ENCODE data around the gene CDH24.
A peak's percentile ranks its signal among the peaks of the same experiment; 100 is the strongest.

The CDH24 gene

DNA sequence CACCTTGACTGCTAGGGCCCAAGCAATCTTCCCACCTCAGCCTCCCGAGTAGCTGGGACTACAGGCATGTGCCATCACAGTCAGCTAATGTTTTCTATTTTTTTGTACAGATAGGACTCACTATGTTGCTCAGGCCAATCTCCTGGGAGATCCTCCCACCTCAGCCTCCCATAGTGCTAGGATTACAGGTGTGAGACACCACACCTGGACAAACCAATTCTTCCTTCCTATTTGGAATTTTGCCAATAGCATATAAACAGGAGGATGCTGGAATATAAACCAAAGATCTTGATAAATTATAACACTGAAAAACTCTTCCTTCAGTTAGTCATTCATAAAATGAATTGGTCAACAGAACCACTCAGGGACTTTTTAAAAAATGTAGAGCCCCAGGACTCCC, 29.2 kb upstream of the CDH24 start:
- Histone ChIP-seq H3K4me2 (ENCODE audit: low read length) (no peak overlapping the region), H3K27me3 (ENCODE audit: control insufficient read depth, insufficient read depth, low read length) (no peaks in the 10 kb centered on the region), H3K36me3 (ENCODE audit: insufficient read depth, low read length) (peaks cover 75% of the 10 kb centered on the region), H3K9ac (ENCODE audit: low read depth, low read length) (no peak overlapping the region), H3K4me1 (ENCODE audit: control insufficient read depth, insufficient read depth, low read length) (no peaks in the 10 kb centered on the region), H3K4me3 (ENCODE audit: low read length) (no peak overlapping the region), H3K9me3 (replicated peaks; ENCODE audit: low read length) (no peaks in the 10 kb centered on the region)

DNA sequence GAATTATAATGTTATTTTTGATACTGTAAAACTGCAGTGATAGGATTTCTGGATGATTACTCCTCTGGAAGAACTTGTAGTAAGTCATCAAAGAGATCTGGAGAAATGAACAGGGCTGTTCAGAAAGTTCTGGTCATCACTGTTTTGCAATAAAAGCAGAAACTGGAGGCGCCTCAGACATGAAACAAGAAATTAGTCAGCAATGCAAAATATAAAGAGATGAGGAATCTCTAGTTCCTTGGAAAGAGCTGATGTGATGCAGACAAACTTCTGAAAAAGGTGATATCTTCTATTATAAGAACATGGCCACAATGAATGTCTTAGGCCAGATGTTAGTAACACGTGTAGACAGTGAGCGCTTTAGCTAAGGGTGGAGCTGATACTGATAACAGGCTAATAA, 28.1 kb upstream of the CDH24 start:
- Histone ChIP-seq H3K4me2 (ENCODE audit: low read length) (no peak overlapping the region), H3K4me3 (ENCODE audit: low read length) (no peak overlapping the region), H3K4me1 (ENCODE audit: control insufficient read depth, insufficient read depth, low read length) (peaks cover 10% of the 10 kb centered on the region), H3K9me3 (replicated peaks; ENCODE audit: low read length) (no peaks in the 10 kb centered on the region), H3K27me3 (ENCODE audit: control insufficient read depth, insufficient read depth, low read length) (no peaks in the 10 kb centered on the region), H3K36me3 (ENCODE audit: insufficient read depth, low read length) (peaks cover 81% of the 10 kb centered on the region), H3K9ac (ENCODE audit: low read depth, low read length) (no peak overlapping the region)

DNA sequence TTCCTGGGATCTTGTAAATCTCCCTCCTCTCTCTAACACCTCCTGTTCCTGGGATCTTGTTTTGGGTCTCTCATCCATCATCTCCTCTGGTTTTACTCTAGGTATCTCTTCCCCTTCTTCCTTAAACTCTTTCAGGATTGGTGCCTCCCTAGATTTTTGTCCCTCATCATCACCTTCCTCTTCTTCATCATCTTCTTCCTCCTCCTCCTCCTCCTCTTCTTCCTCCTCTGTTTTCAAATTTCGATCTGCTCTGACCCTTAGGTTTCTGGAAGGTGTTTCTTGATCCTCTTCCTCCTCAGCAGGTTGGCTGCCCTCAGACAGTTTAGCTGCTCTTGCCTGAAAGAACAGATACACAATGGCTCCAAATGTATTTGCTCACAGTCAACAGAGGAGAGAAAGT, 23.2 kb upstream of the CDH24 start:
- no peak overlapping the region for H3K4me2 ChIP-seq (ENCODE audit: low read length)
- H3K4me1 ChIP-seq (ENCODE audit: control insufficient read depth, insufficient read depth, low read length): peaks cover 39% of the 10 kb centered on the region
- H3K9me3 ChIP-seq (replicated peaks; ENCODE audit: low read length): no peaks in the 10 kb centered on the region
- no peaks in the 10 kb centered on the region for H3K27me3 ChIP-seq (ENCODE audit: control insufficient read depth, insufficient read depth, low read length)
- peaks cover 76% of the 10 kb centered on the region for H3K36me3 ChIP-seq (ENCODE audit: insufficient read depth, low read length)
- peak overlapping the region; percentile 11 for H3K9ac ChIP-seq (ENCODE audit: low read depth, low read length)
- no peak overlapping the region for H3K4me3 ChIP-seq (ENCODE audit: low read length)

DNA sequence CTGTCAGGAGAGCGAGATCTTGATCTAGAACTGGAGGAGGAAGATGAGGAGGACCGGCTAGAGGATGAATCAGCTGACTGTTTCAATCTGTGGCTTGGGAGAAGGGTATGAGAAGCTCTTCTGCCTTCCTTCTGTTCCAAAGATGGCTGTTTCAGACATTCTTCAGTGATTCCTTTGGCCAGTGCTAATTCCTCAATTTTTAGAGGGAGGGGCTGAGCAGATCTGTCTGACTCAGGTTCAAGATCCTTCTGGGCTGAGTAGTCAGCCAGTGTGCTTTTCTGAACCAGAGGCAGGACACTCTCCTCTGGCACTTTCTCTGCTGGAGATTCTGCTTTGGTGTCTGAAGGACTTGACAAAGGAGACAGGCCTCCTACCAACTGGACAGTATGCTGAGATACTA, 22.4 kb upstream of the CDH24 start:
- H3K4me2 ChIP-seq (ENCODE audit: low read length): peak overlapping the region; percentile 60
- H3K4me1 ChIP-seq (ENCODE audit: control insufficient read depth, insufficient read depth, low read length): peaks cover 39% of the 10 kb centered on the region
- H3K9ac ChIP-seq (ENCODE audit: low read depth, low read length): peak overlapping the region; percentile 75
- H3K36me3 ChIP-seq (ENCODE audit: insufficient read depth, low read length): peaks cover 76% of the 10 kb centered on the region
- no peaks in the 10 kb centered on the region for H3K27me3 ChIP-seq (ENCODE audit: control insufficient read depth, insufficient read depth, low read length)
- peak overlapping the region; percentile 5 for H3K4me3 ChIP-seq (ENCODE audit: low read length)
- no peaks in the 10 kb centered on the region for H3K9me3 ChIP-seq (replicated peaks; ENCODE audit: low read length)

DNA sequence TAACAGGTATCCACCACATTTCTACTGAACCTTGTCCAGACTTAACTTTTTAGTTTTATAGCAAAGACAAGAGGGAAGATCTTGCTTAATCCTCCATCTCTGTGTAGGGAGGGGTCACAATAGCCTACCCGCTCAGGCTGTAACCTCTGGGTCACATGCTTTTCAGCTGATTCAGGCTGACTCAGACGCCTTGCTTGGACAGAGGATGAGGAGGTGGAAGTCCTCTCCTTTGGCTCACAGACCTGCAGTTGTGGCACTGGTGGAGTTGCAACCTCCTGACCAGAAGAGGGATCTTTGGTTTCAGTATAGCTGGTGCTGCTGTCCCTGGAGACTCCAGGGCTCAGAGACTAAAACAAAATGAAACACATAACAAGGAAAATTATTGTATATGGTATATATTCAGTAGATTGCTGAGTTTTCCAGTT, 21.4 kb upstream of the CDH24 start:
- Histone ChIP-seq H3K36me3 (ENCODE audit: insufficient read depth, low read length) (peaks cover 82% of the 10 kb centered on the region), H3K4me2 (ENCODE audit: low read length) (peak overlapping the region; percentile 63), H3K9ac (ENCODE audit: low read depth, low read length) (peak overlapping the region; percentile 75), H3K4me1 (ENCODE audit: control insufficient read depth, insufficient read depth, low read length) (peaks cover 39% of the 10 kb centered on the region), H3K4me3 (ENCODE audit: low read length) (peak overlapping the region; percentile 24), H3K27me3 (ENCODE audit: control insufficient read depth, insufficient read depth, low read length) (no peaks in the 10 kb centered on the region), H3K9me3 (replicated peaks; ENCODE audit: low read length) (no peaks in the 10 kb centered on the region)

DNA sequence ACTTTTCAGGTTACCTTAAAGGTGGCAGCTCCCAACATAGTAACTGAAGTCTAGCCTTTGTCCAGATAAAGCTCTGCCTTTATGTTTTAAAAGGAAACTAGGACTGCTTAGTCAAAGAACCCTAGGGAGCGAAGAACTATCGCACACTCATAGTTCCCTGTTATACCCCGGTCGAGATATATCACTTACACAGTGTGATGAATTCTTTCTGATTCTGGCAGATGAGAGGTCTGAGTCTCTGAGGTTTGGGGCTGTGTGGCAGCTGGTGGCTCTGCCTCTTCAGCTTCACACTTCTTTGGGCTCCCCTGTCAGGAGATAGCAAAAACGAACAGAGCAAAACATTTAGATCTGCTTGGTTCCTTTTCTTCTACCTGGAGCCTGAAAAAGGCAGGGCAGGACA, 20.6 kb upstream of the CDH24 start:
- Histone ChIP-seq H3K4me2 (ENCODE audit: low read length) (peak overlapping the region; percentile 63), H3K27me3 (ENCODE audit: control insufficient read depth, insufficient read depth, low read length) (no peaks in the 10 kb centered on the region), H3K9ac (ENCODE audit: low read depth, low read length) (peak overlapping the region; percentile 75), H3K36me3 (ENCODE audit: insufficient read depth, low read length) (peaks cover 82% of the 10 kb centered on the region), H3K4me3 (ENCODE audit: low read length) (peak overlapping the region; percentile 17), H3K9me3 (replicated peaks; ENCODE audit: low read length) (no peaks in the 10 kb centered on the region), H3K4me1 (ENCODE audit: control insufficient read depth, insufficient read depth, low read length) (peaks cover 39% of the 10 kb centered on the region)

DNA sequence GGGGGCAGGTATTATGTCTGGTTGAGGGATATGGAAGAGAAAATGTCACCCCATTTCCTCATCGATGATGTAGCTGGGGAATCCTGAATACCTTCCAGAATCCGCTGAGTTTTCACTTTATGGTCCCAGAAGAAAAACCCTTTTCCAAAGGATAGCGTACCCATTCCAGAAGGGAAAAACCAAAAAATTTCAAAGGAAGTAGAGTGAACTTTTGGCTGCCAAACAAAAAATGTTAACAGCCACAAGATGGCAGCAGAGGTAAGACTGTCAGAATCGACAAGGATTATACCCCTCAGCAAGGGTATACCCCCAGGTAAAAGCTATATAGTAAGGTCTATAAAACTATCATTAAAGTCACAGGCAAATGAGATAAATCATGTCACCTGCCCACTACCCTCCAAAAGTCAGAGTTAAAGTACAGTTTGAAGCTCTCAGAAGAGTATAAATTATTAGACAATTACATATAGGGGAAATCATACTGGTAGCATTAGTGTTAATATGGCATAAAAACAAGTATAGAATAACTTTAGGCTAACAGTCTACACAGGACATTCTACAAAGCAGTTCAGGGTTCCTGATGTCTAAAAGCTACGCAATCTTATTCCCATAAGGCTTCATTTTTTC, 19.6 kb upstream of the CDH24 start:
- Histone ChIP-seq H3K4me2 (ENCODE audit: low read length) (no peak overlapping the region), H3K9me3 (replicated peaks; ENCODE audit: low read length) (no peaks in the 10 kb centered on the region), H3K9ac (ENCODE audit: low read depth, low read length) (no peak overlapping the region), H3K27me3 (ENCODE audit: control insufficient read depth, insufficient read depth, low read length) (no peaks in the 10 kb centered on the region), H3K4me3 (ENCODE audit: low read length) (no peak overlapping the region), H3K4me1 (ENCODE audit: control insufficient read depth, insufficient read depth, low read length) (peaks cover 45% of the 10 kb centered on the region), H3K36me3 (ENCODE audit: insufficient read depth, low read length) (peaks cover 88% of the 10 kb centered on the region)

DNA sequence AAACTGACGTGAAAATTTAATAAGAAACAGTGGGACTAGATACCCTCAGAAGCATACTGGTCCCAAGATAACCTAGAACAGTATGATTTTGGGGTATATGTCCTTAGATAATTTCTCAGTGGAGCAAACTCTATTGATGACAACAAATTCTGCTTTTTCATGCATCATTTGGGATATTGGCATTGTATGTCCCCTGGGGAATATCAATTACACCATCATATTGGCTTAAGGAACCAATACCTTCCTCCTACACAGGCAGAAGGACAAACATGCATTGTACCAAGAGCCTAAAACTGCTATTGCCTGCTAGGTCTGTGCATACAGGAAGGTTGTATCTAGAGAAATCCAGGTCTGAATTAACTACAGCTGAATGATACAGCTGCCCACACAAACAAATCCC, 17.6 kb upstream of the CDH24 start:
- no peaks in the 10 kb centered on the region for H3K27me3 ChIP-seq (ENCODE audit: control insufficient read depth, insufficient read depth, low read length)
- H3K4me2 ChIP-seq (ENCODE audit: low read length): no peak overlapping the region
- H3K9ac ChIP-seq (ENCODE audit: low read depth, low read length): no peak overlapping the region
- H3K4me3 ChIP-seq (ENCODE audit: low read length): no peak overlapping the region
- peaks cover 68% of the 10 kb centered on the region for H3K36me3 ChIP-seq (ENCODE audit: insufficient read depth, low read length)
- H3K4me1 ChIP-seq (ENCODE audit: control insufficient read depth, insufficient read depth, low read length): peaks cover 41% of the 10 kb centered on the region
- no peaks in the 10 kb centered on the region for H3K9me3 ChIP-seq (replicated peaks; ENCODE audit: low read length)

DNA sequence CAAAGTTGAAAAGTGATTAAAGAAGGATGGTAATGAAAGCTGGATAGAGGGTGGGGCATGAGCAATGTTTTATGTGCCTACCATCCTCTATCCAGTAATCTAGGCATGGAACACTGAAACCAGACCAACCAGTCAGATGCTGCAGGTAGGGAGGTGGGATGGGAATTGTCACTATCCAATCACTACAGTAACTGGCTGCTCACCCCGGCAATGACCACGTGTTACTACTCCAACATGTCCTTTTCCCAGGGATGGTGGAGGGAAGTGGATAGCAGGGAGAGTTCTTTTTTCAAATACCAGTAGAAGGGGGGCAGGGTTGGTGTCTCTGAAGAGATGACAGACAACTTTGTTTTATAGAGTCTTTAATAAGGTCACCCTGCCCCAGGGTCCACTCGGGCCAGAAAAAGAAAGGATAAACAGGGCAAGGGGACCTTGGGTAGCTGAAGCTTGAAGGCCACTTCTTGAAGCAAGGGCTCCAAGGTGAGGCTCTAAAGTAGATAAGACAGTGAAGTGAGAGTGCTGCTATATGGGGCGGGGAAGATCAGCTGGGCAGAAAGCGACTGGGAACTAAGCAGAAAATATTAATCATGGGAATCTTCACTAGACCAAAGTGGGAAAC, 14.7 kb upstream of the CDH24 start:
- Histone ChIP-seq H3K4me3 (ENCODE audit: low read length) (peak overlapping the region; percentile 29), H3K4me1 (ENCODE audit: control insufficient read depth, insufficient read depth, low read length) (peaks cover 37% of the 10 kb centered on the region), H3K4me2 (ENCODE audit: low read length) (peak overlapping the region; percentile 91), H3K9ac (ENCODE audit: low read depth, low read length) (peak overlapping the region; percentile 97), H3K36me3 (ENCODE audit: insufficient read depth, low read length) (peaks cover 58% of the 10 kb centered on the region), H3K27me3 (ENCODE audit: control insufficient read depth, insufficient read depth, low read length) (no peaks in the 10 kb centered on the region), H3K9me3 (replicated peaks; ENCODE audit: low read length) (no peaks in the 10 kb centered on the region)

DNA sequence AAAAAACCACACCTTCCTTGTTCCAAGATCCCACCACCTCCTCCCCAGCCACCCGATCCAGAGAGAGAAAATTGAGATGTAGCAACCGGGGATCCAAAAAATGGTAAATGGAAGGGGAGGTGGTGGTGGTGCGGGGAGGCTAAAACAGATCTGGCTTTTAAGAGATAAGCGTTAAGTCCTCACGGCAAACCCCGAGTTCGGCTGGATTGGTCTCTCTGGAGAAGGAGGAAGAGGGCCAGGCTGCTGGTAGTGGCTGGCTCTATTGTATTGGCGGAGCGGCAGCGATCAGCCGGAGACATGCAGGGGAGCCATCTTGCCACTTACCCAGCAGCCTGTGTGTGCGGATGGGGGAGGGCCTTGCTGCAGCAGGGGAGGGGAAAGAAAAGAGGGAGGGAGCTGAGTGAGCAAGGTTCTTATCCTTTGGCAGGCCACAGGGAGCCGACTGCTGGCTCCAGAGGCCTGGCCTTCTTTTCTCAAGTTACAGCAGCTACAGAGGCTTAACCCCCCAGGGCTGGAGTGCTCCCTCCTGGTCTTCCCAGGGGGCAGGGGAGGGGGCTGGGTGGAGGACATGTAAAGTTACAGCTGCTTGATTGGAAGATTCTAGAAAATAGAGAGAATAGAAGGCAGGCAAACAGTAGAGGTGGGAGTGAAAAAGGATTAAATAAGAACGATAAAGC, 14.1 kb upstream of the CDH24 start:
- peaks cover 37% of the 10 kb centered on the region for H3K4me1 ChIP-seq (ENCODE audit: control insufficient read depth, insufficient read depth, low read length)
- H3K36me3 ChIP-seq (ENCODE audit: insufficient read depth, low read length): peaks cover 58% of the 10 kb centered on the region
- H3K9ac ChIP-seq (ENCODE audit: low read depth, low read length): peak overlapping the region; percentile 97
- no peaks in the 10 kb centered on the region for H3K27me3 ChIP-seq (ENCODE audit: control insufficient read depth, insufficient read depth, low read length)
- H3K4me2 ChIP-seq (ENCODE audit: low read length): peak overlapping the region; percentile 91
- H3K9me3 ChIP-seq (replicated peaks; ENCODE audit: low read length): no peaks in the 10 kb centered on the region
- H3K4me3 ChIP-seq (ENCODE audit: low read length): peak overlapping the region; percentile 92

DNA sequence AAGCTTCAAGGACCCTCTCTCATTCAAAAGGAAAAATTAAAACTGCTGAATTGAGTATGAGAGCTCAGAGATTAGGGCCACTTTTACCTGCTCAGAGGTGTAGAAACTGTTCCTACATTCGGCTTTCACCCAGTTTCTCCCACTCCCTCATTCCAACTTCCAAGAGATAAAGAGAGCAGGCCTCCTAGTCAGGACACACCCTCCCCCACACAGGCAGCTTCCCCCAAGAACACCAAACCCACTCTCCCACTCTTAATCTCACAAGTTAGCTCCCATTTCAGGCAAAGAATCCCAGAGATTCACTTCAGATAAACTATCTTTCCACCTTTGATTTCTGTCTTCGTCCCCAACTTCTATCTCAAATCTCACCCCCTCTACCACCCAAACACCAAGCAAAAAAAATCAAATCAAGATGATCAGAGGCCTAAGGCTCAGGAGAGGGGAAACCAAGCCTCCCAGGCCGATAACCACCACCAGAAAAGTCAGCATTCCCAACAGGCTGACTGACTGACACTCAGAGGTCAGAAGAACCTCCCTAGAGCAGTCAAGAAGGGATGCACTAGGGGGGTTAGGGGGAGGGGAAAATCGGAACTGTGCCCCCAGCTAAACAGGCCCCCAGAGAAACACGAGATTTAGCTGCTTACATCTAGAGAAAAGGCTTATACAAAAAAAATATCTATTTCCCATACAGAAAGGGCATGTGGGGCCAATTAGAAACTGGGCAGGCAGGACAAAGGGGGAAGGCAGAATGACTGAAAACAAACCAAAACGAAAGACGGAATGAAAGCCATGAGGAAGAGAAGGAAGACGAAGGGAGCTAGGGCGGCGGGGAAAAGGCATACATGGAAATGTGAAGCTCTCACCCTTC, 13.2 kb upstream of the CDH24 start:
- peaks cover 59% of the 10 kb centered on the region for H3K36me3 ChIP-seq (ENCODE audit: insufficient read depth, low read length)
- H3K9ac ChIP-seq (ENCODE audit: low read depth, low read length): peak overlapping the region; percentile 97
- H3K4me3 ChIP-seq (ENCODE audit: low read length): peak overlapping the region; percentile 92
- no peaks in the 10 kb centered on the region for H3K27me3 ChIP-seq (ENCODE audit: control insufficient read depth, insufficient read depth, low read length)
- H3K4me1 ChIP-seq (ENCODE audit: control insufficient read depth, insufficient read depth, low read length): peaks cover 37% of the 10 kb centered on the region
- H3K4me2 ChIP-seq (ENCODE audit: low read length): peak overlapping the region; percentile 91
- no peaks in the 10 kb centered on the region for H3K9me3 ChIP-seq (replicated peaks; ENCODE audit: low read length)
